ENCODE measurements around the gene TPCN1.

Gene TPCN1

GRCh38 chr12:113221181-113221996, at the start of gene TPCN1:
TPCN1 (plus strand) TSS chr12:113221464; CDS start chr12:113226853, 5,389 bp downstream.
- DNase-seq = peak; percentile 100

- DNase-seq = no peak
These were observed 49.7 kb upstream of the TPCN1 start for GRCh38 chr12:113171543-113171942.

DNA sequence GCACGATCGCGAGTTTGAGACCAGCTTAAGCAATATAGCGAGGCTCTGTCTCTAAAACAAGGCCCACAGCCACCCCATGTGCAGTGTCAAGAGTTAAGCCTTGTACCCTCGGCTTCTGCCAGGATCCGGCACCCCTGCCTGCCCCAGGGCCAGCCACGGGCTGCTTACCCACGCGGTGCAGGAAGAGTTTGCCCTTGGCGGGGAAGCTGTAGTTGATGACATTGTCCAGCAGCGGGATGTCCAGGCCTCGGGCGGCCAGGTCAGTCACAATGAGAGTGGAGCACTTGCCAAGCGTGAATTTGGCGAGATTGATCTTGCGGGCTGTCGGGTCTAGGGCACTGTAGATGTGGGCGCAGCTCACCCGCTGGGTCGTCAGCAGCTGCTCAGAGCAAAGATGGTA, 49.1 kb upstream of the TPCN1 start:
- no peak for DNase-seq

- DNase-seq = no peak
These were observed 48.1 kb upstream of the TPCN1 start for GRCh38 chr12:113173081-113173698.

DNA sequence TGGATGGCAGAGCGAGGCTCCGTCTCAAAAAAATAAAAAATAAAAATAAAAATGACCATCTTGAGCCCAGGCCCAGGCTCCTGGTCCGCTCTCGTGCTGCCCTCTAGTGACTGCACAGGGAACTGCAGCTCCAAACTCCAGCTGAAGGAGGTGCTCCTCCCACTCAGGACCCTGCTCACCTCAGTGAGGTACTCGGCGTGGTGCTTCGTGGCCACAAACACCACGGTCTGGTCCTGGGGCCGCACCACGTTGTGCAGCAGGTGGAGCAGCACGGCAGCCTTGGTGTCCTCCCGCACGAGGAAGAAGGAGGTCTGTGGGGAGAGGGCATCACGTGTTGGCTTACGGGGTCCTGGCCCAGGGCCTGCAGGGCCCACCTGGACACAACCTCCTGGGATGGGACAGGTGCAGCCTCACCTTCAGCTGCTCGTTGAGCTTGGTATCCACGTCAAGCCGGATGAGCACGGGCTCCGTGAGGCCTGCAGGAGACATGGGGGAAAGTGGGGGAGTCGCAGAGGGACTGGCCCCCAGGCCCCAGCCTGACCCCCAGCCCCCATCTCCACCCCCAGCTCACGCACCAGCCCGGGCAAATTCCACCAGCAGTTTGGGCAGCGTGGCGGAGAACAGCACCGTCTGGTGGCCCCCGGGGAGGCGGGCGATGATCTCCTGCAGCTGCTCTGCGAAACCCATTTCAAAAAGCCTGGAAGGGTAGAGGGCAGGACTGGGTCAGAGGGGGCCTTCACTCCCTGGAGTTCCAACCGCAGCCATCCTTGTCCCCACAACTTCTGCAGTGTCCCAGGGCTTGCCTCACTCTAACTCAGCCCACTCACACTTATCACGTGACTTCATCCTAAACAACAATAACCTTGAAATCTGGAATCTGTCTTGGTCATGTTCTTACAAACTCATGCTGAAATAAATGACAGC, 46.5 kb upstream of the TPCN1 start:
- peak; percentile 64 for DNase-seq

DNA sequence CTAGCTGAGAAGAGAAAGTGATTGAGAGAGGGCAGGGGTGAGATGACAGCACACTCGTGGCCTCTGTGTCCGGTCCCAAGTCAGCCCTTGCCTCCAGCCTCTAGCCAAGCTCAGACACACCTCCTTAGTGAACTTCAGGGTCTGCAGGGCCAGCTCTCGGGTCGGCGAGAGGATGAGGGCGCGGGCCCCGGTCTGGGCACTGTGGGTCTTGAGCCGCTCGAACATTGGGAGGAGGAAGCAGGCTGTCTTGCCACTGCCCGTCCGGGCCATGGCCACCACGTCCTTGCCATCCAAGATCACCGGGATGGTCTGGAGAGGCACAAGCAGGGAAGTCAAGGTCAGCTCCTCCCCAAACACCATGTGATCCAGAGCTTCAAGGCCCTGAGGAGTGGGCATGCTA, 42.2 kb upstream of the TPCN1 start:
- DNase-seq = no peak

DNA sequence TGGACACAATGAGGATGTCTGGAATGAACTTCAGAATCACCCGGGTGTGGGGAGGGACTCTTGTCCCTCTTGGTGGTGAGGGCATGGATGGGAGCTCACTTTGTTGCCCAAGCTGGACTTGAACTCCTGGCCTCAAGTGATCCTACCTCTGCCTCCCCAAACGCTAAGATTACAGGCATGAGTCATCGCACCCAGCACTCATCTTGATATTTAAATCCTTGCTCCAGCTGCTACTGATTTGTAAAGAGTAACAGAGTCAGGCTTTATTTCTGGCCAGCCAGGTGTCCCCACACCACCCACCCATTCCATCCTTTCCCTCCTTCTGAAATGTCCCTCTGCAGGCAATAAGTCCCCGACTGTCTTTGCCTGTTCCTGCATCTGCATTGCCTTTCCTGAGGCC, 40.9 kb upstream of the TPCN1 start:
- no peak for DNase-seq

DNA sequence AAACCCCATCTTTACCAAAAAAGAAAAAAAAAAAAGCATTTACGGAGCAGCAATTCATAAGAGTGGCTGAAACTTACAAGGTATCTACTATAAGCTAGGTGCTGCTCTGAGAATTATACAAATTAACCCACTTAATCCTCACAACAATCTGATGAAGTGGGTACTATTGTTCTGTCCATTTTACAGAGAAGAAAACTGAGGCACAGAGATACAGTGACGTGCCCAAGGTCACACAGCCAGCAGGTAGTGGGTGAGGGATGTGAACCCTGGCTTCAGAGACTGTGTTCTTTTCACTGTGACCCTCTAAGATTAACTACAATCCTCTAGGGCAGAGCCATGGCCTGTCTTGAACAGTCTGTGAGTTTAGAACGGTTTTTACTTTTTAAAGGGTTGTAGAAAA, 39.3 kb upstream of the TPCN1 start:
- DNase-seq = no peak

GRCh38 chr12:113183030-113183589, 38.2 kb upstream of the TPCN1 start:
- no peak for DNase-seq

DNA sequence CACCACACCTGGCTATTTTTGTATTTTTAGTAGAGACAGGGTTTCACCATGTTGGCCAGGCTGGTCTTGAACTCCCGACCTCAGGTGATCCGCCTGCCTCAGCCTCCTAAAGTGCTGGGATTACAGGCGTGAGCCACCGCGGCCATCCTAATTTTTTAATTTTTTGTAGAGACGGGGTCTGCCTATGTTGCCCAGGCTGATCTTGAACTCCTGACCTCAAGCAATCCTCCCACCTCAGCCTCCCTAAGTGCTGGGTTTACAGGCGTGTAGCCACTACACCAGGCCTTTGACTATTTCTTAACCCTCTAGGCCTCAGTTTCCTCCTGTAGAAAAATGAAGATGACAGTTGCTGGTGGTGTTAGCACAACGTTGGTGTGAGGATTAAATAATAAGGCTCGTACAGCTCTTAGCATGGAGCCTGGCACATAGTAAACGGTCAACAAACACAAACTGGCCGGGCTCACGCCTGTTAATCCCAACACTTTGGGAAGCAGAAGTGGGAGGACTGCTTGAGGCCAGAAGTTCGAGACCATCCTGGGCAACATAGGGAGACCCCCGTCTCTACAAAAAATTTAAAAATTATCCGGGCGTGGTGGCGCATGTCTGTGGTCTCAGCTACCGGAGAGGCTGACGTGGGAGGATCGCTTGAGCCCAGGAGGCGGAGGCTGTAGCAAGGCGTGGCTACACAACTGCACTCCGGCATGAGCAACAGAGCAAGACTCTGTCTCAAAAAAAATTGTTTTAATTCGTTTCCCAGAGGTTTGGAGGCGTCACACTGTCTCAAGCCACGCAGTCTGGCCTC, 37.0 kb upstream of the TPCN1 start:
- DNase-seq = no peak

DNA sequence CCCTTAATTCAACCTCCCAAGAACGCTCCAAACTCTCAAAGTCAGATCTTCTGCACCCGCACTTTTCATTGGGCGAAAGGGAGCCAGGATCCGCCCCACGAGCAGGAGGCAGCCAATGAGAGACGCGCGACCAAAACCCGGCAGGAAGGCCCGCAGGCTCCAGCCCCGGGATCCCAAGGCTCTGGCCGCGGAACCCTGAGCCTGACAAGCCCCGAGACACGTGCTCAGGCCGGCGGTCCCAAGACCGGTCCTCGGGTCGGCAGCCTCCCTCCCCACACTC, 36.4 kb upstream of the TPCN1 start:
- peak; percentile 87 for DNase-seq

DNA sequence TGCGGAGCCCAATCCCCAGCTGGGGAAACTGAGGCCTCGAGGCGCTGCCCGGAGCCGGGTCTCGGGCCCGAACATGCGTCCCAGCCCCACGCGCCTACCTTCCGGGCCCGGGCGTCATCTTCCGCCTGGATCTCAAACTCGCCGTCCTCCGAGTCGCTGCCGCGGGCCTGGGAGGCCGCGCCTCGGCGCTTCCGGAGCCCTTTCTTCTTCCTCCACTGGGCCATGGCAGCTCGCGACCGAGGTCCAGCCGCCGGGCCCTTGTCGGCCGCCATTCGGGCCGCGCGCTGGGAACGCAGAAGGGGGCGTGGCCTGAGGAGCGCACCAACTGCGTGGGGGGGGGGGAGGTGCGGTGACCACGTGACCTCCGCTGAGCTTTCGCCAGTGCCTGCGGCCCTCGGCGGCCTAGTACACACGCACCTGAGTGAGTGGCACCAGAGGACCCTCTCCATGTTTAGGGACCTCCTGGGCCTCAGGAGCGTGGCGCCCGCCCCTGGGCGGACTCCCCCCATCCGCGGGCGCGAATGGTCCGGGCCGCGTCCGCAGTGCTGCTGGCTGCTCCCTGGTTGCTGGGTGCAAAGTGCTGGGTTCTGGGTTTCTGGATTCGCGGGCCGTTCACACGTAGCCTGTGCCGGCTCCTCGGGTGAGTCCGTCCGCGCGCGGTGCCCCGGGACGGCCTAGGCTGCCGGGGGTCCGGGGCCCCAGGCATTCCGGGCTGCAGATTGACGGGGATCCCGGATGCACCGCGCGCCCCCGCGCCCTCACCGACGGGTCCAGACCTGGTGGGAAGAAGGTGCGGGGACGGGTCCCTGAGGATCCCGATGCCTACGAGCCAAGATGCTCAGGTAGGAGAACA, 35.9 kb upstream of the TPCN1 start, which contains the start of the genes DDX54 and RITA1:
Gene DDX54, minus strand, starts transcription at position 299 of the 853 bp plus-strand sequence. Its CDS starts 27 bp downstream, at position 272.
Gene RITA1, plus strand, starts transcription at position 542 of the 853 bp plus-strand sequence. CDS start 1,026 bp downstream, outside the sequence.
- DNase-seq = peak; percentile 70

GRCh38 chr12:113186033-113186365, 35.3 kb upstream of the TPCN1 start:
- DNase-seq = no peak

DNA sequence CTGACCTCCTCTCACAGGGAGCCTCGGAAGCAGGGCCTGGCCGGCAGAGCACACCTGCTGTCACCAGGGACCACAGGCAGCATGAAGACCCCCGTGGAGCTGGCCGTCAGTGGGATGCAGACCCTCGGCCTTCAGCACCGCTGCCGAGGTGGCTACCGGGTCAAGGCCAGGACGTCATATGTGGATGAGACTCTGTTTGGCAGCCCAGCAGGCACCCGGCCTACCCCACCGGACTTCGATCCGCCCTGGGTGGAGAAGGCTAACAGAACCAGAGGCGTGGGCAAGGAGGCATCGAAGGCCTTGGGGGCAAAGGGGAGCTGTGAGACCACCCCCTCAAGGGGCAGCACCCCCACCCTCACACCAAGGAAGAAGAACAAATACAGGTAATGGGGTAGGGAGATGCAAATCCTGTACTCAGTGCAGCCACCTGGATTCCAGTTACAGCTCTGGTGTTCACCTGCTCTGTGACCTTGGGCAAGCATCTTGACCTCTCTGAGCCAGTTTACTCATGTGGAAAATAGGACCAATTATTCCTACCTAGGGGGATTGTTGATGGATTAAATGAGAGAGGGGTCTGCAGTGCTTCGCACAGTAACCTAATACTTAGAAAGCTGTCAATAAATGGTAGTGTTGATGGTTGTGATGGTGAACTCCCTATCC, 34.5 kb upstream of the TPCN1 start:
- DNase-seq = no peak

- no peak for DNase-seq
These were observed 31.9 kb upstream of the TPCN1 start for GRCh38 chr12:113189361-113189760.

GRCh38 chr12:113190761-113191160, 30.5 kb upstream of the TPCN1 start:
- DNase-seq = no peak

DNA sequence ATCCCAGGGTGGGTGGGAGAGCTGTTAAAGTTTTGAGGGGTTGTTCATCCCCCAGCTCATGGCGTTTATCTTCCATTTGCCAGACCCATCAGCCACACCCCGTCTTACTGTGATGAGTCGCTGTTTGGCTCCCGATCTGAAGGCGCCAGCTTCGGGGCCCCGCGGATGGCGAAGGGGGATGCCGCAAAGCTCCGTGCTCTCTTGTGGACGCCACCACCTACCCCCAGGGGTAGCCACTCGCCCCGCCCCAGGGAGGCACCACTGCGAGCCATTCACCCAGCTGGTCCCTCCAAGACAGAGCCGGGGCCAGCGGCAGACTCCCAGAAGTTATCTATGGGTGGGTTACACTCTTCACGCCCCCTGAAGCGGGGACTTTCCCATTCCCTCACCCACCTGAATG, 30.0 kb upstream of the TPCN1 start:
- DNase-seq = no peak

DNA sequence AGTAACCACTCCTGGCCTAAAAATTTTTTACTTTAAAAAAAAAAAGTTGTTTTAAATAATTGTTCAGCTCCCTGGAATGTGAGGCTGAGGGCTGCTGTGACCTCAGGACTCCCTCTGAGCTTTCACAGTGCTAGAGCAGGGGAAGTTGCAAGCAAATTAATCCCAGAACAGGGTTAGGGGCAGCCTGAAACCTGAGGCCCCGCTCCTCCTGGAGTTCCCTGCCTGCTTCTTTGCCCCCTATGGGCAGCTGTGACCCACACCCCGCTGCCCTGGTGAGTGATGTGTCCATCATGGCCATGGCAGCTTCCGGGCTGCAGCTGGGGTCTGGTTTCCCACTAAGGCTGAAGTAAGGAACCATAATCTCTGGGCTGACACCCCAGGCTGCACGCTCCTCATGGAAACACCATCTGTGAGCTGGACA, 26.3 kb upstream of the TPCN1 start:
- no peak for DNase-seq

DNA sequence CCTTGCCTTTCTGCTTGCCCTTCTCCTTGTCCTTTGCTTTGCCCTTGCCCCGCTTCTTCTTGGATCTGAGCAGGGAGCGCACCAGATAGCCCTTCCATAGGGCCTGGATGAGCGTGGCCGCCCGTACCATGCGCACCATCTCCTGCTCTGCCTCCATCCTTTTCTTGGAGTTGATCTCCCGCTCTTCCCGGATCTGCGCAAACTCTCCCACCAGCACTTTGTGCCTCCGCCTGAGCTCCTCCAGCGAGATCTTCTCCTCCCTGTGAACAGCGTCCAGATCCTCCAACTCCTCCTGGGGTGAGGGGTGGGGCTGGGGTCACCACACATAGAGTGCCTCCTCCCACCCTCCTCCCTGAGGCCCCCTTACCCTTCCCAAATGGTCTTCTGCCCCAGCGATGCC, 25.7 kb upstream of the TPCN1 start:
- DNase-seq = no peak

- no peak for DNase-seq
These were observed 24.7 kb upstream of the TPCN1 start for GRCh38 chr12:113196582-113196981.

DNA sequence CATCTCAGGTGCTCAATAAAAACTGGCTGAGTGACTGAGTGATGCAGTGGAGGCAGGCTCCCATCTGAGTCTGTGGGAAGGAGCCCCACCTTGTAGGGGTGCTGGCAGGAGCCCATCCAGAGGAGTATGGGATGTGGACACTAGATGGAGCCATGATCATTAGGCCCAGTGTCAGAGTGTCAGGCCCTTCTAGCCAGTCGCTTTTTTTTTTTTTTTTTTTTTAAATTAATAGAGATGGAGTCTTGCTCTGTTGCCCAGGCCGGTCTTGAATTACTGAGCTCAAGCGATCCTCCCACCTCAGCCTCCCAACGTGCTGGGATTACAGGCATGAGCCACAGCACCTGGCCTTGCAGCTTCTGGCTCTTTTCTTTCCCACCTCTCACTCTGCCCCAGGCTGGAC, 24.3 kb upstream of the TPCN1 start:
- peak; percentile 75 for DNase-seq
